22Rv1 (cell line): ENCODE results near the gene TOMM22.
A peak's percentile ranks its signal among the peaks of the same experiment; 100 is the strongest.

Experiments
- H3K27ac ChIP-seq: fragments of 450-650 bp; 2 replicates; pipeline ENCODE4 v1.5.1; 2017
- ZFX ChIP-seq: fragments of 450-650 bp; IDR thresholded peaks from 2 replicates; pipeline ENCODE4 v1.6.1; 2017; ENCODE audit warnings: antibody characterized with exemption, borderline replicate concordance
- TF ChIP-seq, protein P1 (sequence below): fragments of 450-650 bp; IDR thresholded peaks from 2 replicates; pipeline ENCODE4 v1.5.1; 2017; ENCODE audit warnings: mild to moderate bottlenecking

The TOMM22 gene

DNA sequence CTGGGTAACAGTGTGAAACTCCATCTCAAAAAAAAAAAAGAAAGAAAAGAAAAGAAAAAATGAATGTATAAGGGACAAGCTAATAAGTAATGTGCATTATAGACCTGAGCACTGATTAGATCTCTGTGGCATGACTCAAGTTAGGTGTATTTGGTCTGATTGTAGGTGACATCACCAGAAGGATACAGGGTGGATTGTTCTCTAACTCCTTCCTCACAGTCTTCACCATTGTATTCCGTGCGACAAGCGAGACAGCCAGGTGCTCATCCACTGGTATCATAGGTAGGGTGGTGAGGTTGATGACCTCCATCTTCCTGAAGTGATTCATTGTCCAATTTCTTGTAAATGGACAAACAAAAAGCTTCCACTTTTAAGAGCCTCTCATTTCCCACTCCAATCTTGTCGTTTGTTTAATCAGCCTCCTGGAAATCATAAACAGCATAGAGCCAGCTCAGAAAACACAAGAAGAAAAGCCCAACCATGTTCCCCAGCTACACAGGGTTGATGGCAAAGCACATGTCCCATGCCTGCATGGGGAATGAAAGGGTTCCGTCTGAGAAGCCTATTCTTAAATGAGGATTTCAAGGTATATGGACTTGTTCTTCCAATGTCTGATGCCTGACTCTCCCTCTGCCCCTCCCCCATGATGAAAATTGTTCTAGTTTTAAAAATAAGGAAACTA, 31.8 kb upstream of the TOMM22 start:
- H3K27ac ChIP-seq = no peak overlapping the region
- TF ChIP-seq ZFX = no peak
- TF ChIP-seq, protein P1, sequence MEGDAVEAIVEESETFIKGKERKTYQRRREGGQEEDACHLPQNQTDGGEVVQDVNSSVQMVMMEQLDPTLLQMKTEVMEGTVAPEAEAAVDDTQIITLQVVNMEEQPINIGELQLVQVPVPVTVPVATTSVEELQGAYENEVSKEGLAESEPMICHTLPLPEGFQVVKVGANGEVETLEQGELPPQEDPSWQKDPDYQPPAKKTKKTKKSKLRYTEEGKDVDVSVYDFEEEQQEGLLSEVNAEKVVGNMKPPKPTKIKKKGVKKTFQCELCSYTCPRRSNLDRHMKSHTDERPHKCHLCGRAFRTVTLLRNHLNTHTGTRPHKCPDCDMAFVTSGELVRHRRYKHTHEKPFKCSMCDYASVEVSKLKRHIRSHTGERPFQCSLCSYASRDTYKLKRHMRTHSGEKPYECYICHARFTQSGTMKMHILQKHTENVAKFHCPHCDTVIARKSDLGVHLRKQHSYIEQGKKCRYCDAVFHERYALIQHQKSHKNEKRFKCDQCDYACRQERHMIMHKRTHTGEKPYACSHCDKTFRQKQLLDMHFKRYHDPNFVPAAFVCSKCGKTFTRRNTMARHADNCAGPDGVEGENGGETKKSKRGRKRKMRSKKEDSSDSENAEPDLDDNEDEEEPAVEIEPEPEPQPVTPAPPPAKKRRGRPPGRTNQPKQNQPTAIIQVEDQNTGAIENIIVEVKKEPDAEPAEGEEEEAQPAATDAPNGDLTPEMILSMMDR = no peak

DNA sequence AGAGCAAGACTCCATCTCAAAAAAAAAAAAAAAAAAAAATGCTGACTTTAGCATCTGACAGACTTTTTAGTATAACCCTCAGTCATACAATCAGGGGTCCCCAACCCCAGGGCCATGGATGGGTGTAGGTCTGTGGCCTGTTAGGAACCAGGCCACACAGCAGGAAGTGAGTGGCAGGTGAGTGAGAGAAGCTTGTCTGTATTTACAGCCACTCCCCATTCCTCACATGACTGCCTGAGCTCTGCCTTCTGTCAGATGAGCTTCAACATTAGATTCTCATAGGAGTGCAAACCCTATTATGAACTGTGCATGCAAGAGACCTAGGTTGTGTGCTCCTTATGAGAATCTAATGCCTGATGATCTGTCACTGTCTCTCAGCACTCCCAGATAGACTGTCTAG, 28.9 kb upstream of the TOMM22 start:
- no peak overlapping the region for H3K27ac ChIP-seq
- TF ChIP-seq ZFX = no peak
- TF ChIP-seq, protein P1 = no peak

DNA sequence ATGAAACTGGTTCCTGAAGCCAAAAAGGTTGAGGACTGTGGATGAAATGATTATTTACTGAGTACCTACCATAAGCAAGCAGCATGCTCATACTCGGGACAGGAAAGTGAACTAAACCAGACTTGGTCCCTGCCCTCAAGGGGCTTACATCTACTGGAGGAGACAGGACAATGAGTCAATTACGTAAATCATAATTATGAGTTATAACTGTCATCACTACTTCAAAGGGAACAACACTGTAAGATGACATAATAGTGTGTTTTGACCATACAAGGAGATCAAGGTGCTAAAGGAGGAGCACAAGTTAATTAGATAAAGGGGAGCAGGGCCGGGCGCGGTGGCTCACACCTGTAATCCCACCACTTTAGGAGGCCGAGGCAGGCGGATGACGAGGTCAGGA, 28.0 kb upstream of the TOMM22 start:
- H3K27ac ChIP-seq = no peak overlapping the region
- no peak for TF ChIP-seq ZFX
- TF ChIP-seq, protein P1 = no peak

- TF ChIP-seq, protein P1 = no peak
- no peak for TF ChIP-seq ZFX
- peak overlapping the region; percentile 80 for H3K27ac ChIP-seq
Measured at GRCh38 chr22:38655519-38656255, 26.1 kb upstream of the TOMM22 start.

DNA sequence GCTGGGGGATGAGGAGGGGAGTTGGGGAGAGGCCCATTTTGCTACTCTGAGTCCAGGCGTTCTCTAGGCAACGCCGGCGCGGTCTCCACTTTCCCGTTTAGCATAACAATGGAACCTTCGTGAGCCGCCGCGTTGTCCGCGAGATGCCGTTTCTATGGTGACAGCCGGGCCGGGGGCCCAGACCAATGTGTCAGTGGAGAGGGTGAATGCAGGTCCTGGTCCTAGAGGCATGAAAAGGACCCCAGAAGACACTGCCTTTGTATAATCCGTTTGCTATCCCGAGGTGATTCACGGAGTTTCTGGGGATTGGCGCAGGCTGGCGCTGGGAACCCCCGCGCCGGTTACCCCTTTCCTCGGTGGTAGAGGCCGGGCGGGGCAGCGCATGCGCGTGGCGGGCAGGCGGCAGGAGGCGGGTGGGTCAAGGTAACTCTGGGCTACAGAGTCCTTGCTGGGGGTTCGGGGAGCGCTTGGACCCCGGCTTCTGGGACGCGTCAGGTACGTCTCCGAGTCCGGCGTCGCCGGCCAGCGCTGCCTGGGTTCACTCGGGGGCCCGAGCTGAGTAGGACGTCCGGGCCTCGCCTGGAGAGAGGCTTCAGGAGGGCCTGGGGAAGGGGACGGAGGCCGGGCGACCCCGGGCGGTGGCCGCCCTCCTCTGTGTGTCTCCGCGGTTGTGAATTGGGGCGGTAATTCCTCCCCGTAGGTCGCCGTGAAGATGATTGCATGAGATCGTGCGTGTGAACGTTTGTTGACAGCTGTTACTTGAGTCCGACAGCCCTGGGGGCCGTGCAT, 25.3 kb upstream of the TOMM22 start, which contains the start of the genes CBY1 and FAM227A:
CBY1 (plus strand) TSS at position 383 of the 789 bp plus-strand sequence. CDS start 11,417 bp downstream, outside the sequence.
FAM227A (minus strand) TSS at position 137 of the 789 bp plus-strand sequence. CDS start 6,224 bp downstream, outside the sequence.
- no peak for TF ChIP-seq ZFX
- TF ChIP-seq, protein P1 = no peak
- H3K27ac ChIP-seq = peak within 1 kb of the TSS; percentile 80

DNA sequence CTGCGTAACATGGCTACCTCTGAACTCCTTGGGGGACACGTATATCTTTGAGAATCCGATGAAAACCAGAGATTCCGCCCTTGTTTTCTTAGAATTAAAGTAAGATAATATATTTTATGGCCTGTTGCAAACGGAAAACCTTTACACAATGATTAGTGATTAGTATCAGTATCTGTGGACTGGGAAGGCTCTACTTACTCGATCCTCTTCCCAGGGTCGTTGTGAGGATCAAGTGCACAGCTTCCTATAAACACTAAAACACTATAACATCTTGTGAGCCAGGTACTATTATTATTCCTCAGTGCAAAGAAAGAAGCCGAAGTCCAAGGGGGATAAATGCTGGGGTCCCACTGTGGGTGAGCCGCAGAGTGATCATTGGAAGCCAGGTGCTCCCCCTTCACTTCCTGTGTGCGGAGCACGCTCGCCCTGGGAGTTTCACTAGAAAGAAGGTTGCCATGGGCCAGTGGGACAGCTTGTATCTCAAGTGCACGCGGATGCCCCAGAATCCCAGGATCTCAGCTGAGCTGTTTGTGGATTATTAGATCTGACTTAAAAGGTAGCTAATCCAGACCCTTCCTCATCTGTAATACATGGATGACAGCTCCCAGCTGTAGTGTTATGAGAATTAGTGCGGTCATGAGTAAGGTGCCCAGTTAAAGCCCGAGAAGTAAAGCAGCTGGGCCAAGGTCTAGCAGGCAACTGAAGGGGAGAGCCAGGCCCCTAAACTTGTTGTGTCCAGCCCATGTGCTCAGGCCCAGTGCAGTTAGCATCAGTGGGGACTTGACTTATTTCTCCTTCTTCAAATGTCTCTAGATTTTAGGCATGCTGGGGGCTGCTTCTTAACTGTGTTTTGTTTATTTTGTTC, 24.5 kb upstream of the TOMM22 start:
- H3K27ac ChIP-seq = peak overlapping the region; percentile 80
- no peak for TF ChIP-seq ZFX
- TF ChIP-seq, protein P1 = no peak
